Heart right ventricle (tissue), 16 donors: Measurements from ENCODE around the gene PTPRM. TPM values are rescaled to one million over a fixed set of nuclear protein-coding genes. Genes with fewer than 3 reads are reported as not detected.

Experiments
- ATAC-seq, 8 donors: fragments of 200-7000 bp; cut with Tn5 transposase; one replicate each; pipeline ENCODE4 v1.9.1; 2020; ENCODE audit warnings: mild to moderate bottlenecking in 8 of 8, moderate library complexity in 8 of 8, moderate number of reproducible peaks in 1 of 8
- DNase-seq, 2 donors: peaks; one replicate each; pipeline ENCODE4 v3.0.0-alpha.2; 2020
- H3K27ac ChIP-seq, 10 donors: fragments of 200-600 bp; sonication (generic) in 2 of 10; one replicate each; pipeline versions ENCODE4 v1.5.0 to v1.8.0; 2020 to 2022; ENCODE audit warnings: mild to moderate bottlenecking in 3 of 10
- H3K27me3 ChIP-seq, 7 donors: fragments of 200-600 bp; one replicate each; pipeline ENCODE4 v1.8.0; 2021 to 2022; ENCODE audit warnings: mild to moderate bottlenecking in 2 of 7
- H3K36me3 ChIP-seq, 9 donors: fragments of 200-600 bp; sonication (generic) in 1 of 9; one replicate each; pipeline versions ENCODE4 v1.5.0 to v1.8.0; 2020 to 2022; ENCODE audit warnings: mild to moderate bottlenecking in 2 of 9
- H3K4me1 ChIP-seq, 9 donors: fragments of 200-600 bp; sonication (generic) in 1 of 9; one replicate each; pipeline versions ENCODE4 v1.5.0 to v1.8.0; 2020 to 2022; ENCODE audit warnings: mild to moderate bottlenecking in 4 of 9
- H3K4me3 ChIP-seq, 10 donors: fragments of 200-600 bp; sonication (generic) in 2 of 10; one replicate each; pipeline versions ENCODE4 v1.5.0 to v1.8.0; 2020 to 2022; ENCODE audit warnings: mild to moderate bottlenecking in 7 of 10, moderate library complexity in 2 of 10
- H3K9me3 ChIP-seq, 11 donors: fragments of 200-600 bp in 10 of 11; sonication (generic) in 2 of 11; one replicate each; pipeline versions ENCODE4 v1.5.0 to v1.8.0; 2013 to 2022; ENCODE audit warnings: mild to moderate bottlenecking in 2 of 11, control low read depth in 1 of 11, moderate library complexity in 1 of 11
- CTCF ChIP-seq, 9 donors: fragments of 200-600 bp; sonication (generic) in 2 of 9; IDR thresholded peaks; one replicate each; pipeline versions ENCODE4 v1.5.0 to v1.8.0; 2021 to 2022; ENCODE audit warnings: antibody characterized with exemption in 9 of 9, mild to moderate bottlenecking in 5 of 9, moderate library complexity in 1 of 9
- WGBS, 2 donors: extraction: QIAGEN DNeasy Blood & Tissue Kit; methylation state at CpG; one replicate each; pipeline ENCODE4 v1.1.7; 2013; ENCODE audit warnings: inconsistent platforms in 1 of 2; 5-methylcytosine and 5-hydroxymethylcytosine counted together
- intact Hi-C, 10 donors: fragments of 100-400 bp; cut with DNase I; formaldehyde crosslinking; loops; one replicate each; pipeline versions ENCODE4 v1.11.1 to v1.14.2; 2022
- polyA plus RNA-seq, 2 donors: library from polyadenylated mRNA; stranded (reverse); fragments of 200-250 nt; gene quantifications; one replicate each; pipeline ENCODE4 v1.2.3, GENCODE V29; 2013
- total RNA-seq, 10 donors: library from RNA; stranded (reverse); fragmentation: NEBNext Ultra II Directional in 3 of 10; extraction: Animal tissue kit (Norgen Biotek cat#: 25700) in 3 of 10; gene quantifications; one replicate each; pipeline versions ENCODE4 v1.2.1 to v1.2.4, GENCODE V29; 2021 to 2023
- donor health status: Arrhythmogenic right ventricular cardiomyopathy.
- donor health status: ischemic (EF 13 %, LVEDD 7.1; RV severe dilation, severe dysfunction).
- donor health status: healthy with polysubstance abuse.
- donor health status: DM: no; HTN: yes; CAD: no.
- donor health status: DM: no; HTN: no; CAD: no.
- donor health status: ischemic (EF 25% LVEDD 6.9; RV normal size, moderate dysfunction).
- donor health status: ischemic (EF 25% LVEDD 5.7; RV mildly dilated, moderate dysfunction).
- donor health status: healthy.
- donor health status: DM: yes; HTN: yes; CAD: no.
- donor health status: Ischemic cardiomyopathy.
- donor health status: ischemic (EF 35%, LVEDD 5.7; RV mildly dilated, moderate dysfunction).
- donor health status: nonischemic (EF 11% LVEDD 7.7; RV severe dilation, severe dysfunction).
- donor health status: DM: yes; HTN: yes; CAD: no.
- donor health status: PGD.
- donor health status: ischemic (EF 29% LVEDD 5.4; RV normal size, mild dysfunction).
- donor health status: nonischemic (EF 23%, LVEDD 6.1; RV moderate dilation, normal function).

Gene PTPRM
- total and polyA plus RNA-seq, 12 donors, result 81.7 to 170 (median 132) TPM

DNA sequence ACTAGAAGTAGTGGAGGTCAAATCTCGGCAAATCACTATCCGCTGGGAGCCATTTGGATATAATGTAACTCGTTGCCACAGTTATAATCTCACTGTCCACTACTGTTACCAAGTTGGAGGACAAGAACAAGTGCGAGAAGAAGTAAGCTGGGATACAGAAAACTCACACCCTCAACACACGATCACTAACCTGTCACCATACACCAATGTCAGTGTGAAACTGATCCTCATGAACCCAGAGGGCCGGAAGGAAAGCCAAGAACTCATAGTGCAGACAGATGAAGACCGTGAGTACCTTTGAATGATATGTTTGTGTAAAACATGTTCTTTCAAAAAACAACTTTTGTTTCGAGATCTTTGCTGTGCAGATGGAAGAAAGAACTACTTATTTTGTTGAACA lies 502.6 kb downstream of the PTPRM start:
- no peaks in the 10 kb centered on the region for H3K9me3 ChIP-seq
- H3K27me3 ChIP-seq, result no peaks in the 10 kb centered on the region
- no peak for TF ChIP-seq CTCF (IDR thresholded peaks at IDR 0.05)
- intact Hi-C loops, result no loop called here
- no peak for DNase-seq
- no peak overlapping the region for H3K27ac ChIP-seq
- ATAC-seq, result no peak
- 96 to 97% methylated on average over 8 of the region's 8 CpGs for WGBS, 2 donors
- H3K4me3 ChIP-seq, result no peak overlapping the region
- peaks cover 0 to 7% (median 0%) of the 10 kb centered on the region in 9 donors for H3K4me1 ChIP-seq
- peaks cover 0 to 26% (median 0%) of the 10 kb centered on the region in 9 donors for H3K36me3 ChIP-seq

DNA sequence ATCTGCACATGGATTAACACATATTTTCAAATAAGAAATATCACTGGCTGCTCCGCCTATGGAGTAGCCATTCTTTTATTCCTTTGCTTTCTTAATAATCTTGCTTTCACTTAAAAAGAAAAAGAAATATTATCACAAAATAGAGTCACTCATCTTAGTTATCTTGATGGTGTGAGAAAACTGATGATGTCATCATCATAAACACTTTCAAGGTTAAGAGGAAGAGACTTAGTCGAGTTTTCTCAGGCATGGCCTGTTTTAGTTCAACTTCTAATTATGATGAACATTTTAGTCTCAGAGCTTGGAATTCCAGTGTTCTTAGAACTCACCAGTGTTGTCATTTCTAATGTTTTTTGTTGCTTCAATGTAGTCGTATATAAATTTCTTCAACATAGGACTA lies 506.1 kb downstream of the PTPRM start:
- no peak overlapping the region for H3K4me3 ChIP-seq
- no peak for ATAC-seq
- 78 to 86% methylated on average over 3 of the region's 3 CpGs for WGBS, 2 donors
- H3K36me3 ChIP-seq, result peaks cover 0 to 26% (median 0%) of the 10 kb centered on the region in 9 donors
- intact Hi-C loops, result no loop called here
- H3K27ac ChIP-seq, result no peak overlapping the region
- H3K4me1 ChIP-seq, result peaks cover 0 to 7% (median 0%) of the 10 kb centered on the region in 9 donors
- no peak for TF ChIP-seq CTCF (IDR thresholded peaks at IDR 0.05)
- no peaks in the 10 kb centered on the region for H3K27me3 ChIP-seq
- no peak for DNase-seq
- H3K9me3 ChIP-seq, result no peaks in the 10 kb centered on the region

GRCh38 chr18:8080092-8080491 lies 513.0 kb downstream of the PTPRM start:
- Histone ChIP-seq H3K36me3 (peaks cover 0 to 33% (median 0%) of the 10 kb centered on the region in 9 donors), H3K4me1 (peaks cover 0 to 27% (median 3%) of the 10 kb centered on the region in 9 donors), H3K9me3 (no peaks in the 10 kb centered on the region), H3K4me3 (no peak overlapping the region), H3K27me3 (no peaks in the 10 kb centered on the region), H3K27ac (no peak overlapping the region)
- no peak for TF ChIP-seq CTCF (IDR thresholded peaks at IDR 0.05)
- intact Hi-C loops, result loop anchor here in 6 of 10 donors (10.0 kb wide), 4 partner anchors 65 to 405 kb away; no protein-coding TSS in a partner anchor
- no peak for ATAC-seq
- no peak for DNase-seq

DNA sequence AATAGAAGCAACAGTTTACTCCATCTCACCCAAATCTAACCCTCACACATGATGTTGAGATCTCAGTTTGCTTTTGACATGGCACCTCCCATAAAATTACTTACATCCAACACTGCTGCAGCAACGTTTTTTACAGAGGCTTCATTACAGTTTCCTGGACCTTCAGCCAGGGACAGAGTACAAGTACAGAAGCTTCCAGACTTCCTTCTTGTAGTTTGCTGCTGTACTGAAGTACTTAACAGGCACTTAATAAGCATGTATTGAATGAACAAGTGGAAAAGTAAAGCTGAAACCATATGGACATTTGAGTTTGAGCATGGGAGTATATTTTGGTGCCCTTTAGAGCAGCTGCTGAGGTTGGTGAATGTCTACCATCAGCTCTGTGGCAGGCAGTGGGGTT lies 514.2 kb downstream of the PTPRM start:
- no peaks in the 10 kb centered on the region for H3K27me3 ChIP-seq
- intact Hi-C loops, result loop anchor here in 6 of 10 donors (10.0 kb wide), 4 partner anchors 64 to 404 kb away; no protein-coding TSS in a partner anchor

More for the DNA sequence above, 514.2 kb downstream of the PTPRM start:
- DNase-seq (no peak), ATAC-seq (no peak)
- H3K9me3 ChIP-seq, result no peaks in the 10 kb centered on the region
- peaks cover 0 to 44% (median 6%) of the 10 kb centered on the region in 9 donors for H3K36me3 ChIP-seq
- peaks cover 0 to 28% (median 3%) of the 10 kb centered on the region in 9 donors for H3K4me1 ChIP-seq
- 22 to 46% methylated on average over 1 of the region's 1 CpG for WGBS, 2 donors
- H3K4me3 ChIP-seq, result no peak overlapping the region
- H3K27ac ChIP-seq, result no peak overlapping the region
- TF ChIP-seq CTCF (IDR thresholded peaks at IDR 0.05), result no peak
